GM23248 (cell line): ENCODE results near the gene OMA1. TPM values are rescaled to one million over a fixed set of nuclear protein-coding genes. Genes with fewer than 3 reads are reported as not detected.

Experiments used
- DNase-seq: peaks from one replicate; pipeline ENCODE4 v3.0.0-alpha.2; 2015
- H2AFZ ChIP-seq: fragments of 200-600 bp; sonication (generic); 2 replicates; pipeline ENCODE4 v1.6.1; 2016; ENCODE audit warnings: antibody characterized with exemption
- H3F3A ChIP-seq: fragments of 200-600 bp; sonication (generic); 2 replicates; pipeline ENCODE4 v1.6.1; 2016; ENCODE audit warnings: mild to moderate bottlenecking, antibody characterized with exemption, mixed run types; ENCODE audit not compliant: insufficient read depth
- H3K27ac ChIP-seq: fragments of 200-600 bp; sonication (generic); 2 replicates; pipeline ENCODE4 v1.5.1; 2016; ENCODE audit warnings: mild to moderate bottlenecking
- H3K27me3 ChIP-seq: fragments of 200-600 bp; sonication (generic); replicated peaks from 2 replicates; pipeline ENCODE4 v1.6.1; 2016; ENCODE audit warnings: mild to moderate bottlenecking; ENCODE audit not compliant: insufficient read depth
- H3K36me3 ChIP-seq: fragments of 200-600 bp; sonication (generic); 2 replicates; pipeline ENCODE4 v1.6.1; 2016; ENCODE audit warnings: low read depth, mild to moderate bottlenecking
- H3K4me1 ChIP-seq: fragments of 200-600 bp; sonication (generic); 2 replicates; pipeline ENCODE4 v1.6.1; 2016; ENCODE audit warnings: mild to moderate bottlenecking; ENCODE audit not compliant: insufficient read depth
- H3K4me2 ChIP-seq: fragments of 200-600 bp; sonication (generic); one replicate; pipeline ENCODE4 v1.6.1; 2016; ENCODE audit warnings: mild to moderate bottlenecking; ENCODE audit not compliant: unreplicated experiment
- H3K4me3 ChIP-seq: fragments of 200-600 bp; sonication (generic); 2 replicates; pipeline ENCODE4 v1.5.1; 2016; ENCODE audit warnings: mild to moderate bottlenecking
- H3K79me2 ChIP-seq: fragments of 200-600 bp; sonication (generic); 2 replicates; pipeline ENCODE4 v1.6.1; 2016; ENCODE audit warnings: mild to moderate bottlenecking; ENCODE audit not compliant: insufficient read depth
- H3K9ac ChIP-seq: fragments of 200-600 bp; sonication (generic); 2 replicates; pipeline ENCODE4 v1.6.1; 2016; ENCODE audit warnings: mild to moderate bottlenecking
- H3K9me2 ChIP-seq: fragments of 200-600 bp; sonication (generic); 2 replicates; pipeline ENCODE4 v1.6.1; 2016; ENCODE audit warnings: mixed run types, mild to moderate bottlenecking, moderate library complexity; ENCODE audit not compliant: insufficient read depth
- H3K9me3 ChIP-seq: fragments of 200-600 bp; sonication (generic); one replicate; pipeline ENCODE4 v1.6.1; 2017; ENCODE audit warnings: low read depth
- H4K20me1 ChIP-seq: fragments of 200-600 bp; sonication (generic); 2 replicates; pipeline ENCODE4 v1.6.0; 2016; ENCODE audit not compliant: insufficient read depth
- EZH2 ChIP-seq: fragments of 200-600 bp; sonication (generic); IDR thresholded peaks from 2 replicates; pipeline ENCODE4 v1.6.1; 2018; ENCODE audit warnings: antibody characterized with exemption, mild to moderate bottlenecking; ENCODE audit not compliant: insufficient read depth, poor library complexity, severe bottlenecking
- EZH2phosphoT487 ChIP-seq: fragments of 200-600 bp; sonication (generic); IDR thresholded peaks from 2 replicates; pipeline ENCODE4 v1.6.1; 2018; ENCODE audit warnings: antibody characterized with exemption, moderate library complexity, mild to moderate bottlenecking, low read depth; ENCODE audit not compliant: insufficient read depth
- WGBS, 2 experiments: methylation state at CpG; one replicate each; pipeline ENCODE4 v1.1.6; 2015 to 2017; ENCODE audit warnings: low lambda C conversion rate in 2 of 2, low coverage in 1 of 2; ENCODE audit errors: missing lambda C conversion rate in 2 of 2; 5-methylcytosine and 5-hydroxymethylcytosine counted together
- in situ Hi-C: fragments of 300-500 bp; cut with MboI; formaldehyde crosslinking; loops from 2 replicates; pipeline ENCODE4 v1.15.0; 2020
- polyA plus RNA-seq: library from polyadenylated mRNA; unstranded; fragments of >200 nt; fragmentation: Nextera tagmentation; extraction: Ambion mirVana; gene quantifications from 2 replicates; pipeline ENCODE4 v1.2.1, GENCODE V29; 2016
- total RNA-seq: library from RNA; depleted of rRNA; stranded (reverse); fragments of >200 nt; shearing (Covaris generic); gene quantifications from 2 replicates; pipeline ENCODE4 v1.2.3, GENCODE V29; 2014; rRNA removed

Gene OMA1
- total and polyA plus RNA-seq, 2 experiments from 2014 or later, result 13.2 to 14.0 TPM

DNA sequence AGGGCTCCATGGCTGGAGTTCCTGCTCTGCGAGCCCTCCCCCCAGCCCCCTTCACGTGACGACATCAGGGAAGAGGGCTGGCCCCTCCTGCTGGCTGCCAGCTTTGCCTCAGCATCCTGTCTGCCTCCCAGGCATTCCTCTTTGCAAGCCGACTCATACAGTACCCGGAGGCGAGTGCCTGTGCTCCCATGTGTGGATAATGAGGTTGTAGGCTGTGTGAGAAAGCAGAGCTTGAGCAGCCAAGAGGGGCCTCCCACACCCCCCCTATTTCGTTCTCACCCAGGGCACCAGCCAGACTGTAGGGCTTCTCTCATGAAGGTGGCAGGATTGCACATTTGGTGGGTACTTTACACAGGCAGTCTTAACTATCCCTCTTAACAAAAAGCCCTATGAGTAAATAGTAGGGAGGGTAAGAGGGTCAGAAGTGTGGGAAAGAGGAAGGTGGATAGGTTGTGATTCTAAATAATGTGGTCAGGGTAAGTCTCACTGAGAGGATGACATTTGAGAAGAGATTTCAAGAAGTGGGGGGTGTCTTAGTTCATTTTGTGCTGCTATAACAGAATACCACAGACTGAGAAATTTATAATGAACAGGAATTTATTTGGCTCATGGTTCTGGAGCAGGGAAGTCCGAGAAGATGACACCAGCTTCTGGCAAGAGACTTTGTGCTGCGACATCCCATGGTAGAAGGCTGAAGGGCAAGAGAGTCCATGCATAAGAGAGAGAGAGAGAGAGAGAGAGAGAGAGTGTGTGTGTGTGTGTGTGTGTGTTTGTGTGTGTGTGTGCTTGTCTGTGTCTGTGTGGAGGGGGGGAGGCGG lies 113.5 kb downstream of the OMA1 start:
- peak overlapping the region; percentile 46 for H3K4me3 ChIP-seq
- in situ Hi-C loops, result no loop called here
- peak overlapping the region; percentile 72 for H3K4me2 ChIP-seq
- H4K20me1 ChIP-seq, result no peaks in the 10 kb centered on the region
- H3K27ac ChIP-seq, result peak overlapping the region; percentile 91
- peak overlapping the region; percentile 75 for H3K9ac ChIP-seq
- no peaks in the 10 kb centered on the region for H3K27me3 ChIP-seq
- H3K9me3 ChIP-seq, result no peaks in the 10 kb centered on the region
- H3K79me2 ChIP-seq, result no peaks in the 10 kb centered on the region
- no peaks in the 10 kb centered on the region for H3K36me3 ChIP-seq
- peak overlapping the region; percentile 53 for H2AFZ ChIP-seq
- peaks cover 26% of the 10 kb centered on the region for H3F3A ChIP-seq
- H3K9me2 ChIP-seq, result no peaks in the 10 kb centered on the region
- WGBS, 2 experiments, result 0 to 1% methylated on average over 5 to 10 of the region's 10 CpGs
- DNase-seq, result peak; percentile 91
- H3K4me1 ChIP-seq, result peaks cover 34% of the 10 kb centered on the region
- no peak for TF ChIP-seq EZH2phosphoT487
- TF ChIP-seq EZH2, result no peak

DNA sequence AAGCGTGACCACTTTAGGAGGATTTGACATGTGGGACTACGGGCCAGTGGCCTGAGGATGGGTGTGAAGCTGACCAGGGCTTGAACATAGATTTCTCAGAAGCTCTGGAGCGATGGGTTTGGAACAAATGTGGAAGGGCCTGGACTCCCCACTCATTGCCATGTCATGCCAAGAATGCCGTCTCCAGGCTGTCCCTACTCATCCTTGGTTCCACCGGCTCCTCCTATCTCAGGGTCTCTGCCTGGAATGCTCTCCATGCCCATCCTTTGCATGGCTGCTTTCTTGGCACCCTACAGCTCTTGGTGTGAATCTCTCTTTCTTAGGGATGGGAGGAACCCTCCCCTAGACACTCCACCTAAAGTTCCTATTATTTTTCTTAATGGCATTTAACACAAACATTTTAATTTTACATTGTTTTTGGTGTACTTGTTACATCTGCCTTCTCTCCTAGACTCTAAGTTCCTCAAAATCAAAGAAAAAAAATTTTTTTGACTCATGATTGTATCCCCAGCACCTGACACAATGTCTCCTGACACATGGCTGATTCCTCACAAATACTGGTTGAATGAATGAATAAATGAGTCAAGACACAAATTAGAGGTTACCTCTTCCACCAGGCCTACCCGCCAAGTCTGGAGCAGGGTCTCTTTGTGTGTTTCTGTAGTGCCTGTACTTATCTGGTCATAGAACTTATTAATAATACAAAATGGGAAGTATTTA lies 114.5 kb downstream of the OMA1 start:
- peaks cover 26% of the 10 kb centered on the region for H3F3A ChIP-seq
- no peaks in the 10 kb centered on the region for H3K79me2 ChIP-seq
- H3K4me2 ChIP-seq, result peak overlapping the region; percentile 72
- no peaks in the 10 kb centered on the region for H3K36me3 ChIP-seq
- H3K9me2 ChIP-seq, result no peaks in the 10 kb centered on the region
- H3K9me3 ChIP-seq, result no peaks in the 10 kb centered on the region
- peak overlapping the region; percentile 46; the same call in 1 of the 2 replicates for H3K4me3 ChIP-seq
- no peak for TF ChIP-seq EZH2
- no peak for TF ChIP-seq EZH2phosphoT487
- H3K9ac ChIP-seq, result peak overlapping the region; percentile 75
- H3K4me1 ChIP-seq, result peaks cover 34% of the 10 kb centered on the region
- no peaks in the 10 kb centered on the region for H4K20me1 ChIP-seq
- H3K27me3 ChIP-seq, result no peaks in the 10 kb centered on the region
- peak overlapping the region; percentile 91 for H3K27ac ChIP-seq
- peak; percentile 32 for DNase-seq
- peak overlapping the region; percentile 53 for H2AFZ ChIP-seq
- 90 to 97% methylated on average over 6 of the region's 6 CpGs for WGBS, 2 experiments
- in situ Hi-C loops, result no loop called here

Other genes starting within 250 kb of the OMA1 start
- 1.5 and 1.6 TPM in 2 replicates for gene TACSTD2, start 30.5 kb upstream of the OMA1 start, total RNA-seq
- gene TACSTD2, start 30.5 kb upstream of the OMA1 start, polyA plus RNA-seq, result 1.6 and 1.8 TPM in 2 replicates
- 16.4 and 24.4 TPM in 2 replicates for gene MYSM1, start 153.3 kb upstream of the OMA1 start, total RNA-seq
- gene MYSM1, start 153.3 kb upstream of the OMA1 start, polyA plus RNA-seq, result 9.3 and 9.5 TPM in 2 replicates
- 107 and 112 TPM in 2 replicates for gene JUN, start 237.3 kb upstream of the OMA1 start, total RNA-seq
- gene JUN, start 237.3 kb upstream of the OMA1 start, polyA plus RNA-seq, result 43.4 and 45.3 TPM in 2 replicates